MCF 10A (cell line): ENCODE measurements around the gene CEPT1. TPM values are rescaled to one million over a fixed set of nuclear protein-coding genes. Genes with fewer than 3 reads are reported as not detected.

Experiments used
- BruUV-seq: library from RNA; stranded (reverse); fragments of 400-500 nt; replicated peaks from 2 replicates; lab custom pipeline; 2021; lab: Mats Ljungman, UMichigan
- CTCF ChIA-PET: fragments of 300-600 bp; sonication (Branson Sonifier 250); formaldehyde crosslinking; extraction: SDS; loops from one replicate; lab custom pipeline; 2021; ENCODE audit warnings: antibody characterized with exemption, inconsistent platforms; lab: Yijun Ruan, JAX
- POLR2A ChIA-PET: fragments of 300-600, 350-650 bp; sonication (Branson Sonifier 250); formaldehyde crosslinking; extraction: SDS; loops from one replicate; lab custom pipeline; 2020; ENCODE audit warnings: antibody characterized with exemption, inconsistent platforms; lab: Yijun Ruan, JAX
- DNase-seq: peaks from one replicate; pipeline ENCODE4 v3.0.0-alpha.2; 2018; ENCODE audit not compliant: unreplicated experiment
- H3K27ac Mint-ChIP-seq: one replicate; pipeline ENCODE4 v1.8.0; 2022; ENCODE audit warnings: mild to moderate bottlenecking, low read depth, mixed read lengths; ENCODE audit not compliant: unreplicated experiment
- H3K27me3 Mint-ChIP-seq: one replicate; pipeline ENCODE4 v1.8.0; 2022; ENCODE audit warnings: mixed read lengths; ENCODE audit not compliant: insufficient read depth, unreplicated experiment
- H3K36me3 Mint-ChIP-seq: one replicate; pipeline ENCODE4 v1.8.0; 2022; ENCODE audit warnings: mild to moderate bottlenecking, moderate library complexity, mixed read lengths; ENCODE audit not compliant: insufficient read depth, unreplicated experiment
- H3K4me1 Mint-ChIP-seq: one replicate; pipeline ENCODE4 v1.8.0; 2022; ENCODE audit warnings: mixed read lengths; ENCODE audit not compliant: insufficient read depth, unreplicated experiment
- H3K4me3 Mint-ChIP-seq: one replicate; pipeline ENCODE4 v1.8.0; 2022; ENCODE audit warnings: mild to moderate bottlenecking, moderate library complexity, mixed read lengths; ENCODE audit not compliant: unreplicated experiment
- H3K9me3 Mint-ChIP-seq: one replicate; pipeline ENCODE4 v1.8.0; 2022; ENCODE audit warnings: mixed read lengths; ENCODE audit not compliant: unreplicated experiment
- CTCF ChIP-seq: fragments of 200-600 bp; IDR thresholded peaks from one replicate; pipeline ENCODE4 v1.8.0; 2022; ENCODE audit warnings: antibody characterized with exemption, mild to moderate bottlenecking; ENCODE audit not compliant: unreplicated experiment
- intact Hi-C: fragments of 100-400 bp; cut with micrococcal nuclease; formaldehyde crosslinking; loops from 2 replicates; pipeline ENCODE4 v1.14.1; 2022
- total RNA-seq: library from RNA; stranded (reverse); gene quantifications from 2 replicates; pipeline ENCODE4 v1.2.3, GENCODE V29; 2022

The CEPT1 gene
- total RNA-seq, 1 experiment from 2014 or later, result 45.0 TPM

- Mint-ChIP-seq H3K9me3 (no peaks in the 10 kb centered on the region), H3K4me1 (no peaks in the 10 kb centered on the region), H3K27me3 (peaks cover 12% of the 10 kb centered on the region), H3K4me3 (no peak overlapping the region), H3K27ac (no peak overlapping the region), H3K36me3 (no peaks in the 10 kb centered on the region)
- POLR2A ChIA-PET, result no interaction called here
- no TSS peak for BruUV-seq
- intact Hi-C loops, result no loop called here
- DNase-seq, result no peak
- no peak for TF ChIP-seq CTCF
- CTCF ChIA-PET, result interaction anchor here (0.6 to 1.1 kb wide), 2 partner anchors 14 to 796 kb away, joined by 3 read pairs; no protein-coding TSS in a partner anchor
Measured at GRCh38 chr1:111208921-111209320, 68.9 kb downstream of the CEPT1 start.

GRCh38 chr1:111209622-111210021, 69.6 kb downstream of the CEPT1 start:
- BruUV-seq, result no TSS peak

GRCh38 chr1:111211921-111212320, 71.9 kb downstream of the CEPT1 start:
- ChIA-PET CTCF (interaction anchor here (0.6 to 2.8 kb wide), 3 partner anchors 11 to 182 kb away, joined by 3 to 12 read pairs (median 4); no protein-coding TSS in a partner anchor), POLR2A (interaction anchor here (1.3 kb wide), 1 partner anchor 72 kb away, joined by 3 read pairs; the partner anchor contains the start of genes CEPT1 and DRAM2)
- peaks cover 14% of the 10 kb centered on the region for H3K4me1 Mint-ChIP-seq
- H3K36me3 Mint-ChIP-seq, result no peaks in the 10 kb centered on the region
- H3K27ac Mint-ChIP-seq, result no peak overlapping the region
- no TSS peak for BruUV-seq
- no peak overlapping the region for H3K4me3 Mint-ChIP-seq
- intact Hi-C loops, result no loop called here
- TF ChIP-seq CTCF, result no peak
- peaks cover 12% of the 10 kb centered on the region for H3K27me3 Mint-ChIP-seq
- DNase-seq, result no peak
- H3K9me3 Mint-ChIP-seq, result no peaks in the 10 kb centered on the region

More at GRCh38 chr1:111209622-111210021, 69.6 kb downstream of the CEPT1 start:
- TF ChIP-seq CTCF, result no peak
- POLR2A ChIA-PET, result interaction anchor here (0.7 kb wide), 1 partner anchor 1159 kb away, joined by 3 read pairs; no protein-coding TSS in a partner anchor
- H3K27me3 Mint-ChIP-seq, result peaks cover 12% of the 10 kb centered on the region
- no peaks in the 10 kb centered on the region for H3K9me3 Mint-ChIP-seq
- CTCF ChIA-PET, result interaction anchor here (0.6 to 1.1 kb wide), 2 partner anchors 14 to 797 kb away, joined by 3 read pairs; no protein-coding TSS in a partner anchor
- intact Hi-C loops, result no loop called here
- no peaks in the 10 kb centered on the region for H3K36me3 Mint-ChIP-seq
- peaks cover 5% of the 10 kb centered on the region for H3K4me1 Mint-ChIP-seq
- no peak overlapping the region for H3K4me3 Mint-ChIP-seq
- no peak overlapping the region for H3K27ac Mint-ChIP-seq
- no peak for DNase-seq

GRCh38 chr1:111212634-111213335, 72.8 kb downstream of the CEPT1 start:
- no peak overlapping the region for H3K4me3 Mint-ChIP-seq
- CTCF ChIA-PET, result interaction anchor here (0.6 to 2.8 kb wide), 3 partner anchors 8 to 182 kb away, joined by 4 to 12 read pairs (median 4); no protein-coding TSS in a partner anchor
- H3K36me3 Mint-ChIP-seq, result no peaks in the 10 kb centered on the region
- POLR2A ChIA-PET, result interaction anchor here (0.7 to 1.3 kb wide), 2 partner anchors 73 to 259 kb away, joined by 3 read pairs; partner anchors contain the start of genes CEPT1 and DRAM2
- peaks cover 12% of the 10 kb centered on the region for H3K27me3 Mint-ChIP-seq
- no peak overlapping the region for H3K27ac Mint-ChIP-seq
- H3K9me3 Mint-ChIP-seq, result no peaks in the 10 kb centered on the region
- no TSS peak for BruUV-seq
- no peak for DNase-seq
- TF ChIP-seq CTCF, result no peak
- H3K4me1 Mint-ChIP-seq, result peaks cover 14% of the 10 kb centered on the region
- intact Hi-C loops, result no loop called here
